Glutamatergic neuron (in vitro differentiated cells): ENCODE results near the gene RAB37. TPM values are rescaled to one million over a fixed set of nuclear protein-coding genes. Genes with fewer than 3 reads are reported as not detected.

Source experiments
- DNase-seq: peaks from one replicate; pipeline ENCODE4 v3.0.0; 2022
- H3K27ac Mint-ChIP-seq: one replicate; pipeline ENCODE4 v1.8.0; 2020; ENCODE audit warnings: mild to moderate bottlenecking, mixed read lengths, inconsistent platforms; ENCODE audit not compliant: unreplicated experiment
- H3K27me3 Mint-ChIP-seq: one replicate; pipeline ENCODE4 v1.8.0; 2020; ENCODE audit warnings: mild to moderate bottlenecking, moderate library complexity, mixed read lengths, inconsistent platforms; ENCODE audit not compliant: unreplicated experiment
- H3K36me3 Mint-ChIP-seq: one replicate; pipeline ENCODE4 v1.8.0; 2020; ENCODE audit warnings: mild to moderate bottlenecking, mixed read lengths, inconsistent platforms; ENCODE audit not compliant: unreplicated experiment
- H3K4me1 Mint-ChIP-seq: one replicate; pipeline ENCODE4 v1.8.0; 2020; ENCODE audit warnings: mild to moderate bottlenecking, low read depth, mixed read lengths, inconsistent platforms; ENCODE audit not compliant: unreplicated experiment
- H3K4me3 Mint-ChIP-seq: one replicate; pipeline ENCODE4 v1.8.0; 2020; ENCODE audit warnings: mild to moderate bottlenecking, mixed read lengths, inconsistent platforms; ENCODE audit not compliant: unreplicated experiment
- H3K9me3 Mint-ChIP-seq: one replicate; pipeline ENCODE4 v1.8.0; 2020; ENCODE audit warnings: mild to moderate bottlenecking, moderate library complexity, mixed read lengths, inconsistent platforms; ENCODE audit not compliant: unreplicated experiment
- total RNA-seq: library from RNA; stranded (reverse); fragmentation: NEBNext Ultra II Directional; extraction: Animal tissue kit (Norgen Biotek cat#: 25700); gene quantifications from one replicate; pipeline ENCODE4 v1.2.1, GENCODE V29; 2021; ENCODE audit not compliant: unreplicated experiment
- TF ChIP-seq, protein P1 (sequence below): fragments of 200-600 bp; sonication (generic); IDR thresholded peaks from one replicate; pipeline ENCODE4 v1.5.0; 2021; ENCODE audit not compliant: partially characterized antibody, unreplicated experiment

Gene RAB37
- total RNA-seq, 1 donor from 2014 or later: 2.1 TPM

DNA sequence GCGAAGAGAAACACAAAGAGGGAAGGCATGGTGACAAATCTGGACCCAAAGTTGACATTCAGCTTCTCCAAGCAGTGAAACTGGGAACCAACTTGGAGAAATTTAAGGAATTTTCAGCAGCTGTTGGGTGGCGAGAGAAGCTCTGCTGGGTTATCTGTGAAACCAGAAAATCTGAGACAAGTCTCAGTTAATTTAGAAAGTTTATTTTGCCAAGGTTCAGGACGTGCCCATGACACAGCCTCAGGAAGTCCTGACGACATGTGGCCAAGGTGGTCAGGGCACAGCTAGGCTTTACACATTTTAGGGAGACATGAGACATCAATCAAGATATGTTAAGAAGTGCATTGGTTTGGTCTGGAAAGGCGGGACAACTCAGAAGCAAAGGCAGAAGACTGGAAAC lies 13.2 kb upstream of the RAB37 start:
- Mint-ChIP-seq H3K36me3 (no peaks in the 10 kb centered on the region), H3K4me3 (no peak overlapping the region), H3K9me3 (no peaks in the 10 kb centered on the region), H3K27me3 (no peaks in the 10 kb centered on the region), H3K4me1 (no peaks in the 10 kb centered on the region), H3K27ac (no peak overlapping the region)
- TF ChIP-seq, protein P1, sequence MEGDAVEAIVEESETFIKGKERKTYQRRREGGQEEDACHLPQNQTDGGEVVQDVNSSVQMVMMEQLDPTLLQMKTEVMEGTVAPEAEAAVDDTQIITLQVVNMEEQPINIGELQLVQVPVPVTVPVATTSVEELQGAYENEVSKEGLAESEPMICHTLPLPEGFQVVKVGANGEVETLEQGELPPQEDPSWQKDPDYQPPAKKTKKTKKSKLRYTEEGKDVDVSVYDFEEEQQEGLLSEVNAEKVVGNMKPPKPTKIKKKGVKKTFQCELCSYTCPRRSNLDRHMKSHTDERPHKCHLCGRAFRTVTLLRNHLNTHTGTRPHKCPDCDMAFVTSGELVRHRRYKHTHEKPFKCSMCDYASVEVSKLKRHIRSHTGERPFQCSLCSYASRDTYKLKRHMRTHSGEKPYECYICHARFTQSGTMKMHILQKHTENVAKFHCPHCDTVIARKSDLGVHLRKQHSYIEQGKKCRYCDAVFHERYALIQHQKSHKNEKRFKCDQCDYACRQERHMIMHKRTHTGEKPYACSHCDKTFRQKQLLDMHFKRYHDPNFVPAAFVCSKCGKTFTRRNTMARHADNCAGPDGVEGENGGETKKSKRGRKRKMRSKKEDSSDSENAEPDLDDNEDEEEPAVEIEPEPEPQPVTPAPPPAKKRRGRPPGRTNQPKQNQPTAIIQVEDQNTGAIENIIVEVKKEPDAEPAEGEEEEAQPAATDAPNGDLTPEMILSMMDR: no peak
- DNase-seq: no peak

DNA sequence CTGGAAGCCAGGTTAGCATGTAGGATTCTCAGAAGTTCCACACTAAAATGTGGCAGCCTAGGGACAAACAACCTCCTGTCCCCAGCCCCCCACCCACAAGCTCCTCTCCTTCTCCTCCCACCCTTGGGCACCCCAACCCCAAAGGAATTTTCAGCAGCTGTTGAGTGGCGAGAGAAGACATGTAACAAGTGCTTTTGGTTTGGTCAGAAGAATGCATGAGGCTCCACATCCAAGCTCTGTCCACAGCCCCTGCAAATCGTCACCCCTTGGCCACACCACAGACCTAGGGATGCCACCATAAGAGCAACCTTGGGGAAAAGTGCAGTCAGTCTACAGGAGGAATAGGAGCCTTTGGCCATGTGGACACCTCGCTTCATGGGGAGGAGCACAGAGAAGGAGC lies 11.9 kb upstream of the RAB37 start:
- Mint-ChIP-seq H3K27ac (no peak overlapping the region), H3K9me3 (no peaks in the 10 kb centered on the region)

DNA sequence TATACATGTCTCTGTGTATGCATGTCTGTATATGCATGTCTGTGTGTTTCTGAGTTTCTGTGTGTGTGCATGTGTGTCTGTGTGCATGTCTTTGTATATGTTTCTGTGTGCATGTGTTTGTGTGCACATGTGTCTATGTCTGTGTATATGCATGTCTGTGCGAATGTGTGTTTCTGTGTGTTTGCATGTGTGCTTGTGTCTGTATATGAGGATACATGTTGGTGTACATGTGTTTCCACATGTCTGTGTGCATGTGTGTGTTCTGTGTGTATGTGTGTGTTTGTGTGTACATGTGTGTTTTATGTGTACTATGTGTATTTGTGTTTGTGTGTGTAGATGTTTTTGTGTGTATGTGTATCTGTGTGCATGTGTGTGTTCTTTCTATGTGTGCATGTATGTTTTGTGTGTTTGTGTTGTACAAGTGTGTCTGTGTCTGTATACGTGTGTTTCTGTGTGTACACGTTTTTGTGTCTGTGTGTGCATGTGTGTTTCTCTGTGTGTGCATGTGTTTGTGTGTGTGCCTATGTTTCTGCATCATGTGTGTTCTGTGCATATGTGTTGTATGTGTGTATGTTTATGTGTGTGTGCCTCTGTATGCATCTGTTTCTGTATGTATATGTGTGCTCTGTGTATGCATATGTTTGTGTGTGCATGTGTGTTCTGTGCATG lies 8.9 kb upstream of the RAB37 start:
- TF ChIP-seq, protein P1: no peak
- Mint-ChIP-seq H3K4me3 (no peak overlapping the region), H3K36me3 (no peaks in the 10 kb centered on the region), H3K9me3 (peaks cover 2% of the 10 kb centered on the region), H3K27me3 (peaks cover 3% of the 10 kb centered on the region), H3K4me1 (no peaks in the 10 kb centered on the region), H3K27ac (no peak overlapping the region)
- no peak for DNase-seq

More for the DNA sequence above, 11.9 kb upstream of the RAB37 start:
- no peaks in the 10 kb centered on the region for H3K36me3 Mint-ChIP-seq
- no peak for DNase-seq
- no peak overlapping the region for H3K4me3 Mint-ChIP-seq
- H3K4me1 Mint-ChIP-seq: no peaks in the 10 kb centered on the region
- H3K27me3 Mint-ChIP-seq: no peaks in the 10 kb centered on the region
- TF ChIP-seq, protein P1: no peak

GRCh38 chr17:74728702-74729075 lies 8.4 kb upstream of the RAB37 start:
- no peak for DNase-seq
- Mint-ChIP-seq H3K4me1 (no peaks in the 10 kb centered on the region), H3K27ac (no peak overlapping the region), H3K27me3 (peaks cover 3% of the 10 kb centered on the region), H3K9me3 (peaks cover 2% of the 10 kb centered on the region), H3K36me3 (no peaks in the 10 kb centered on the region), H3K4me3 (no peak overlapping the region)
- TF ChIP-seq, protein P1: no peak

- H3K4me1 Mint-ChIP-seq: no peaks in the 10 kb centered on the region
- no peak overlapping the region for H3K4me3 Mint-ChIP-seq
- DNase-seq: no peak
- no peaks in the 10 kb centered on the region for H3K36me3 Mint-ChIP-seq
- H3K27ac Mint-ChIP-seq: no peak overlapping the region
- peaks cover 3% of the 10 kb centered on the region for H3K27me3 Mint-ChIP-seq
- H3K9me3 Mint-ChIP-seq: peaks cover 2% of the 10 kb centered on the region
- TF ChIP-seq, protein P1: no peak
Observed at GRCh38 chr17:74729368-74729767, 7.7 kb upstream of the RAB37 start.
